HG03460 (cell line): ENCODE measurements around the gene DDX31.

Experiments used
- ATAC-seq: cut with Tn5 transposase; IDR thresholded peaks from one replicate; pipeline ENCODE4 v1.9.1; 2021; ENCODE audit not compliant: unreplicated experiment

DDX31 gene

GRCh38 chr9:132637801-132638200, 32.0 kb downstream of the DDX31 start:
- ATAC-seq: no peak

GRCh38 chr9:132637351-132637750, 32.4 kb downstream of the DDX31 start:
- no peak for ATAC-seq

- no peak for ATAC-seq
Observed at GRCh38 chr9:132634327-132634726, 35.5 kb downstream of the DDX31 start.

GRCh38 chr9:132632413-132633129, 37.2 kb downstream of the DDX31 start:
- ATAC-seq: no peak

GRCh38 chr9:132631685-132632084, 38.1 kb downstream of the DDX31 start:
- no peak for ATAC-seq

- ATAC-seq: no peak
Observed at GRCh38 chr9:132631280-132631679, 38.5 kb downstream of the DDX31 start.

- ATAC-seq: no peak
Observed at GRCh38 chr9:132630811-132631210, 39.0 kb downstream of the DDX31 start.

GRCh38 chr9:132630116-132630515, 39.7 kb downstream of the DDX31 start:
- no peak for ATAC-seq

- ATAC-seq: no peak
Observed at GRCh38 chr9:132628746-132629145, 41.0 kb downstream of the DDX31 start.

GRCh38 chr9:132627594-132627993, 42.2 kb downstream of the DDX31 start:
- no peak for ATAC-seq

GRCh38 chr9:132627106-132627505, 42.7 kb downstream of the DDX31 start:
- ATAC-seq: no peak

- no peak for ATAC-seq
Observed at GRCh38 chr9:132626285-132626684, 43.5 kb downstream of the DDX31 start.

GRCh38 chr9:132622159-132622558, 47.6 kb downstream of the DDX31 start:
- no peak for ATAC-seq

GRCh38 chr9:132616725-132617124, 53.1 kb downstream of the DDX31 start:
- ATAC-seq: no peak

- no peak for ATAC-seq
Observed at GRCh38 chr9:132615774-132616173, 54.0 kb downstream of the DDX31 start.

- no peak for ATAC-seq
Observed at GRCh38 chr9:132614324-132614723, 55.5 kb downstream of the DDX31 start.

GRCh38 chr9:132610661-132611060, 59.1 kb downstream of the DDX31 start:
- no peak for ATAC-seq

- no peak for ATAC-seq
Observed at GRCh38 chr9:132609829-132610228, 60.0 kb downstream of the DDX31 start.

GRCh38 chr9:132609184-132609583, 60.6 kb downstream of the DDX31 start:
- no peak for ATAC-seq

GRCh38 chr9:132606066-132606465, 63.7 kb downstream of the DDX31 start:
- ATAC-seq: no peak

GRCh38 chr9:132605387-132605786, 64.4 kb downstream of the DDX31 start:
- no peak for ATAC-seq

- ATAC-seq: no peak
Observed at GRCh38 chr9:132602207-132602606, 67.6 kb downstream of the DDX31 start.

GRCh38 chr9:132600326-132600984, 69.3 kb downstream of the DDX31 start:
- no peak for ATAC-seq
